Uterus (tissue), 2 donors: Measurements from ENCODE around the gene PTPRM.

Experiments used
- CTCF ChIP-seq, 4 experiments: fragments of 200-600 bp in 2 of 4; fragments of 450-650 bp in 2 of 4; sonication (generic) in 2 of 4; IDR thresholded peaks; one replicate each; pipeline ENCODE4 v1.5.1; 2016 to 2019; ENCODE audit warnings: antibody characterized with exemption in 4 of 4, mild to moderate bottlenecking in 2 of 4, moderate library complexity in 1 of 4
- POLR2A ChIP-seq, 2 donors: fragments of 450-650 bp; IDR thresholded peaks; one replicate each; pipeline ENCODE4 v1.6.1; 2016; ENCODE audit warnings: antibody characterized with exemption in 2 of 2, mild to moderate bottlenecking in 1 of 2, moderate library complexity in 1 of 2

- TF ChIP-seq CTCF (IDR thresholded peaks at IDR 0.05), result no peak
- no peak for TF ChIP-seq POLR2A (IDR thresholded peaks at IDR 0.05)
These were observed 774.5 kb downstream of the PTPRM start for GRCh38 chr18:8341481-8342230.
